Gastroesophageal sphincter (tissue), 3 donors: Measurements from ENCODE around the gene FGR.

Experiments used
- EP300 ChIP-seq: sonication (generic); formaldehyde crosslinking; IDR thresholded peaks from one replicate; pipeline ENCODE4 v1.6.1; 2017; ENCODE audit warnings: antibody characterized with exemption, mild to moderate bottlenecking
- TF ChIP-seq, protein P1 (sequence below), 4 experiments: fragments of 200-600 bp in 2 of 4; fragments of 450-650 bp in 2 of 4; sonication (generic) in 1 of 4; IDR thresholded peaks; one replicate each; pipeline ENCODE4 v1.5.1; 2017 to 2019; ENCODE audit warnings: antibody characterized with exemption in 4 of 4, mild to moderate bottlenecking in 2 of 4, moderate library complexity in 2 of 4

DNA sequence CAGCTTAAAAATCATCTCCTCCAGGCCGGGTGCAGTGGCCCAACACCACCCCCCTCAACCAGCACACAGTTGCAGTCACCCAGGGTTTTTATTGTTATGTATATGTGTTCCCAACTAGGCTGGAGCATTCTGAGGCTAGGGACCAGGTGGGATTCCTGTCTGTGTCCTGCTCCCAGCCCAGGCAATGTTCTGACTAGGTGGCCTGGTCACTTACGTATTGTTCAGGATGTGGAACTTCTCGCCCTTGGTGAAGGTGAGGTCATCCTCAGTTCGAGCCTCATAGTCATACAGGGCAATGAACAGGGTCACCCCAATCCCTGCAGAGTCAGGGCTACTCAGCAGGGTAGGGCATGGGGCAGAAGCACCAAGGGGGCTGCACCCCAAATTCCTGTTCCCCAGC is 12.2 kb downstream of the FGR start:
- TF ChIP-seq, protein P1, sequence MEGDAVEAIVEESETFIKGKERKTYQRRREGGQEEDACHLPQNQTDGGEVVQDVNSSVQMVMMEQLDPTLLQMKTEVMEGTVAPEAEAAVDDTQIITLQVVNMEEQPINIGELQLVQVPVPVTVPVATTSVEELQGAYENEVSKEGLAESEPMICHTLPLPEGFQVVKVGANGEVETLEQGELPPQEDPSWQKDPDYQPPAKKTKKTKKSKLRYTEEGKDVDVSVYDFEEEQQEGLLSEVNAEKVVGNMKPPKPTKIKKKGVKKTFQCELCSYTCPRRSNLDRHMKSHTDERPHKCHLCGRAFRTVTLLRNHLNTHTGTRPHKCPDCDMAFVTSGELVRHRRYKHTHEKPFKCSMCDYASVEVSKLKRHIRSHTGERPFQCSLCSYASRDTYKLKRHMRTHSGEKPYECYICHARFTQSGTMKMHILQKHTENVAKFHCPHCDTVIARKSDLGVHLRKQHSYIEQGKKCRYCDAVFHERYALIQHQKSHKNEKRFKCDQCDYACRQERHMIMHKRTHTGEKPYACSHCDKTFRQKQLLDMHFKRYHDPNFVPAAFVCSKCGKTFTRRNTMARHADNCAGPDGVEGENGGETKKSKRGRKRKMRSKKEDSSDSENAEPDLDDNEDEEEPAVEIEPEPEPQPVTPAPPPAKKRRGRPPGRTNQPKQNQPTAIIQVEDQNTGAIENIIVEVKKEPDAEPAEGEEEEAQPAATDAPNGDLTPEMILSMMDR (IDR thresholded peaks at IDR 0.05): no peak
- no peak for TF ChIP-seq EP300
